Sigmoid colon (tissue), 7 donors: ENCODE data around the gene CD8A. TPM values are rescaled to one million over a fixed set of nuclear protein-coding genes. Genes with fewer than 3 reads are reported as not detected.

ENCODE experiments used
- DNase-seq: peaks from one replicate; pipeline ENCODE4 v3.0.0-alpha.2; 2019
- H3K27ac ChIP-seq, 4 donors: fragments of 200-600 bp; sonication (generic); one replicate each; pipeline ENCODE4 v1.5.1; 2016 to 2019; ENCODE audit warnings: mild to moderate bottlenecking in 1 of 4
- H3K27me3 ChIP-seq, 3 donors: fragments of 200-600 bp; sonication (generic); one replicate each; pipeline ENCODE4 v1.5.1; 2019; ENCODE audit warnings: mild to moderate bottlenecking in 1 of 3
- H3K36me3 ChIP-seq, 4 donors: fragments of 200-600 bp; sonication (generic); one replicate each; pipeline ENCODE4 v1.5.1; 2016 to 2019
- H3K4me1 ChIP-seq, 4 donors: fragments of 200-600 bp; sonication (generic); one replicate each; pipeline ENCODE4 v1.5.1; 2017 to 2019
- H3K4me3 ChIP-seq, 4 donors: fragments of 200-600 bp; sonication (generic); one replicate each; pipeline ENCODE4 v1.5.1; 2017 to 2019; ENCODE audit warnings: mild to moderate bottlenecking in 2 of 4, moderate library complexity in 1 of 4
- H3K9me3 ChIP-seq, 4 donors: fragments of 200-600 bp in 3 of 4; sonication (generic) in 3 of 4; one replicate each; pipeline versions ENCODE4 v1.5.1 to v1.6.1; 2013 to 2019
- EP300 ChIP-seq, 4 donors: sonication (generic); formaldehyde crosslinking; IDR thresholded peaks; one replicate each; pipeline ENCODE4 v1.6.1; 2017; ENCODE audit warnings: antibody characterized with exemption in 4 of 4
- POLR2A ChIP-seq, 2 donors: fragments of 450-650 bp; IDR thresholded peaks; one replicate each; pipeline ENCODE4 v1.6.1; 2016; ENCODE audit warnings: antibody characterized with exemption in 2 of 2, mild to moderate bottlenecking in 2 of 2, moderate library complexity in 2 of 2
- POLR2AphosphoS5 ChIP-seq, 4 donors: sonication (generic); formaldehyde crosslinking; IDR thresholded peaks; one replicate each; pipeline ENCODE4 v1.6.1; 2017; ENCODE audit warnings: antibody characterized with exemption in 4 of 4
- WGBS, 2 donors: extraction: QIAGEN DNeasy Blood & Tissue Kit; methylation state at CpG; one replicate each; pipeline ENCODE4 v1.1.7; 2013; 5-methylcytosine and 5-hydroxymethylcytosine counted together
- intact Hi-C: fragments of 100-400 bp; cut with DNase I; formaldehyde crosslinking; loops from one replicate; pipeline ENCODE4 v1.15.1; 2023
- polyA plus RNA-seq, 3 donors: library from polyadenylated mRNA; stranded (reverse); fragments of 200-250 nt; gene quantifications; one replicate each; pipeline ENCODE4 v1.2.3, GENCODE V29; 2013
- total RNA-seq, 4 donors: library from RNA; depleted of rRNA; stranded (reverse); fragments of >200 nt; gene quantifications; one replicate each; pipeline ENCODE4 v1.1.0, GENCODE V29; 2016
- TF ChIP-seq, protein P1 (sequence below), 4 experiments: fragments of 450-650 bp in 3 of 4; fragments of 200-600 bp in 1 of 4; IDR thresholded peaks; one replicate each; pipeline ENCODE4 v1.5.1; 2016 to 2019; ENCODE audit warnings: antibody characterized with exemption in 4 of 4, mild to moderate bottlenecking in 3 of 4, moderate library complexity in 2 of 4
- donor health status: healthy with polysubstance abuse.
- donor health status: Bipolar disorder and iron deficiency.
- donor health status: healthy.

CD8A gene
- total and polyA plus RNA-seq, 7 donors = 0.36 to 15.5 (median 0.84) TPM; not detected in 1

- WGBS, 2 donors = 92% methylated on average over 13 of the region's 13 CpGs
- no peaks in the 10 kb centered on the region for H3K27me3 ChIP-seq
- no peak overlapping the region for H3K4me3 ChIP-seq
- no peaks in the 10 kb centered on the region for H3K36me3 ChIP-seq
- no peak for DNase-seq
- intact Hi-C loops = no loop called here
- TF ChIP-seq POLR2AphosphoS5 (IDR thresholded peaks at IDR 0.05) = no peak
- TF ChIP-seq, protein P1, sequence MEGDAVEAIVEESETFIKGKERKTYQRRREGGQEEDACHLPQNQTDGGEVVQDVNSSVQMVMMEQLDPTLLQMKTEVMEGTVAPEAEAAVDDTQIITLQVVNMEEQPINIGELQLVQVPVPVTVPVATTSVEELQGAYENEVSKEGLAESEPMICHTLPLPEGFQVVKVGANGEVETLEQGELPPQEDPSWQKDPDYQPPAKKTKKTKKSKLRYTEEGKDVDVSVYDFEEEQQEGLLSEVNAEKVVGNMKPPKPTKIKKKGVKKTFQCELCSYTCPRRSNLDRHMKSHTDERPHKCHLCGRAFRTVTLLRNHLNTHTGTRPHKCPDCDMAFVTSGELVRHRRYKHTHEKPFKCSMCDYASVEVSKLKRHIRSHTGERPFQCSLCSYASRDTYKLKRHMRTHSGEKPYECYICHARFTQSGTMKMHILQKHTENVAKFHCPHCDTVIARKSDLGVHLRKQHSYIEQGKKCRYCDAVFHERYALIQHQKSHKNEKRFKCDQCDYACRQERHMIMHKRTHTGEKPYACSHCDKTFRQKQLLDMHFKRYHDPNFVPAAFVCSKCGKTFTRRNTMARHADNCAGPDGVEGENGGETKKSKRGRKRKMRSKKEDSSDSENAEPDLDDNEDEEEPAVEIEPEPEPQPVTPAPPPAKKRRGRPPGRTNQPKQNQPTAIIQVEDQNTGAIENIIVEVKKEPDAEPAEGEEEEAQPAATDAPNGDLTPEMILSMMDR (IDR thresholded peaks at IDR 0.05) = no peak
- no peak for TF ChIP-seq EP300 (IDR thresholded peaks at IDR 0.05)
- no peak for TF ChIP-seq POLR2A (IDR thresholded peaks at IDR 0.05)
- H3K27ac ChIP-seq = no peak overlapping the region
- no peaks in the 10 kb centered on the region for H3K4me1 ChIP-seq
- peaks cover 0 to 4% (median 0%) of the 10 kb centered on the region in 4 donors for H3K9me3 ChIP-seq
These were observed 30.6 kb upstream of the CD8A start for GRCh38 chr2:86821306-86821705.

- peaks cover 0 to 4% (median 0%) of the 10 kb centered on the region in 4 donors for H3K9me3 ChIP-seq
- WGBS, 2 donors = 55 to 61% methylated on average over 2 of the region's 2 CpGs
- H3K4me3 ChIP-seq = no peak overlapping the region
- no peaks in the 10 kb centered on the region for H3K36me3 ChIP-seq
- peaks cover 0 to 13% (median 8%) of the 10 kb centered on the region in 3 donors for H3K27me3 ChIP-seq
- no peaks in the 10 kb centered on the region for H3K4me1 ChIP-seq
- no peak for DNase-seq
- TF ChIP-seq POLR2A (IDR thresholded peaks at IDR 0.05) (no peak), EP300 (IDR thresholded peaks at IDR 0.05) (no peak), POLR2AphosphoS5 (IDR thresholded peaks at IDR 0.05) (no peak)
- TF ChIP-seq, protein P1 (IDR thresholded peaks at IDR 0.05) = no peak
- intact Hi-C loops = no loop called here
- no peak overlapping the region for H3K27ac ChIP-seq
These were observed 28.2 kb upstream of the CD8A start for GRCh38 chr2:86818957-86819356.

DNA sequence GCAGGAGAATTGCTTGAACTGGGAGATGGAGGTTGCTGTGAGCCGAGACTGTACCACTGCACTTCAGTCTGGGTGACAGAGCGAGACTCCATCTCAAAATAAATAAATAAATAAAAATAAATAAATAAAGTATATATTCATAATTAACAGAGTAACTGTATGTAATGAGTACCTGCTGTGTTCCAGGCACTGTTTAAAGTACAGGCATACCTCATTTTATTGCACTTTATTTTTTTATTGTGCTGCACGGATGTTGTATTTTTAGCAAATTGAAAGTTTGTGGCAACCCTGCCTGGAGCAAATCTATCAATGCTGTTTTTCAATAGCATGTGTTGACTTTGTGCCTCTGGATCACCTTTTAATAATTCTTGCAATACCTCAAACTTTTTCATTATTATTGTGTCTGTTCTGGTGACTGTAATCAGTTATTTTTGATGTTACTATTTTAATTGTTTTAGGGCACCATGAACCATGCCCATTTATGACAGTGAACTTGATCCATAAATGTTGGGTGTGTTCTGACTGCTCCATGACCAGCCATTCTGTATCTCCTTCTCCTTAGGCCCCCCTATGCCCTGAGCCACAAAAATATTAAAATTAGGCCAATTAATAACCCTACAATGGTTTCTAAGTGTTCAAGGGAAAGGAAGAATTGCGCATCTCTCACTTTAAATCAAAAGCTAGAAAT lies 27.5 kb upstream of the CD8A start:
- Histone ChIP-seq H3K27me3 (peaks cover 6 to 18% (median 8%) of the 10 kb centered on the region in 3 donors), H3K4me3 (no peak overlapping the region), H3K36me3 (no peaks in the 10 kb centered on the region), H3K4me1 (no peaks in the 10 kb centered on the region), H3K9me3 (peaks cover 0 to 4% (median 0%) of the 10 kb centered on the region in 4 donors), H3K27ac (no peak overlapping the region)
- intact Hi-C loops = no loop called here
- WGBS, 2 donors = 20 to 68% methylated on average over 4 of the region's 4 CpGs
- no peak for DNase-seq
- TF ChIP-seq POLR2AphosphoS5 (IDR thresholded peaks at IDR 0.05) (no peak), EP300 (IDR thresholded peaks at IDR 0.05) (no peak), POLR2A (IDR thresholded peaks at IDR 0.05) (no peak)
- TF ChIP-seq, protein P1 (IDR thresholded peaks at IDR 0.05) = no peak

- no peak for TF ChIP-seq POLR2AphosphoS5 (IDR thresholded peaks at IDR 0.05)
- TF ChIP-seq POLR2A (IDR thresholded peaks at IDR 0.05) = no peak
- no peak for TF ChIP-seq EP300 (IDR thresholded peaks at IDR 0.05)
- TF ChIP-seq, protein P1 (IDR thresholded peaks at IDR 0.05) = no peak
- no peak overlapping the region for H3K4me3 ChIP-seq
- WGBS, 2 donors = 55 to 58% methylated on average over 1 of the region's 1 CpG
- no peaks in the 10 kb centered on the region for H3K9me3 ChIP-seq
- intact Hi-C loops = no loop called here
- no peaks in the 10 kb centered on the region for H3K36me3 ChIP-seq
- no peak overlapping the region for H3K27ac ChIP-seq
- H3K27me3 ChIP-seq = peaks cover 6 to 42% (median 17%) of the 10 kb centered on the region in 3 donors
- no peak for DNase-seq
- no peaks in the 10 kb centered on the region for H3K4me1 ChIP-seq
These were observed 24.9 kb upstream of the CD8A start for GRCh38 chr2:86815611-86816010.
